ENCODE measurements around the gene CYP2J2.
"Not testable (repeated sequence)": the region's sequence is repeated elsewhere in the genome, so short reads cannot be mapped to it uniquely, and the experiment has no call there.

Gene CYP2J2

GRCh38 chr1:59878370-59878769 is 48.2 kb downstream of the CYP2J2 start:
- H3K4me3 Mint-ChIP-seq: no peak overlapping the region
- peaks cover 0 to 2% of the 10 kb centered on the region in 2 donors for H3K9me3 Mint-ChIP-seq
- H3K27ac Mint-ChIP-seq: no peak overlapping the region
- ATAC-seq (replicated peaks) (no peak), DNase-seq (no peak)
- peaks cover 10 to 19% of the 10 kb centered on the region in 2 donors for H3K27me3 Mint-ChIP-seq
- H3K4me1 Mint-ChIP-seq (ENCODE audit: low read depth in 2 of 2): no peaks in the 10 kb centered on the region
- no peaks in the 10 kb centered on the region for H3K36me3 Mint-ChIP-seq (ENCODE audit: insufficient read depth)

DNA sequence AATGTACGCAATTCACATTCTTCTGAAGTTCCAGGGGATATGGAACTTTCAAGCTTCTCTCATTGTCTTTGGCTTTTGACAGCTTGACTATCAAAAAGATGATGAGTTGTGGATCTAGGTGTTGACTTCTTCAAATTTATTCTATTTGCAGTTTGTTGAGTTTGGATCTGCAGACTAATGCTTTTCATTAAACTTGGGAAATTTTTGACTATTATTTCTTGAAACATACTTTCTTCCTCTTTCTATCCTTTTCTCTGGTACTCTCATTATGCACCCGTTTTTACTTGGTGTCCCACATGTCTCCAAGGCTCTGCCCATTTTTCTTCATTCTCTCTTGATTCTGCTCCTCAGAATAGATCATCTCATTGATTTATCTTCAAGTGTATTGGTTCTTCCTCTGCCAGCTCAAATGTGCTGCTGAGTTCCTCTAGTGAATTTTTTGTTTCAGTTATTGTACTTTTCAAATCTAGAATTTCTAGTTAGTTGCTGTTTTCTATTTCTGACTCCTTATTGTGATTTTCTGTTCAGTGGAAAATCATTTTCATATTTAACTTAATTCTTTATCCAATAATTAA is 49.4 kb downstream of the CYP2J2 start:
- no peak for DNase-seq
- Mint-ChIP-seq H3K27ac (no peak overlapping the region), H3K27me3 (peaks cover under 1 to 12% of the 10 kb centered on the region in 2 donors), H3K9me3 (peaks cover 0 to 2% of the 10 kb centered on the region in 2 donors), H3K4me3 (no peak overlapping the region), H3K4me1 (ENCODE audit: low read depth in 2 of 2) (no peaks in the 10 kb centered on the region), H3K36me3 (ENCODE audit: insufficient read depth) (no peaks in the 10 kb centered on the region)
- ATAC-seq (replicated peaks): no peak

GRCh38 chr1:59871746-59872145 is 54.8 kb downstream of the CYP2J2 start:
- H3K4me3 Mint-ChIP-seq: no peak overlapping the region
- no peak for ATAC-seq (replicated peaks)
- H3K4me1 Mint-ChIP-seq (ENCODE audit: low read depth in 2 of 2): no peaks in the 10 kb centered on the region
- peaks cover 15% of the 10 kb centered on the region for H3K36me3 Mint-ChIP-seq (ENCODE audit: insufficient read depth)
- no peak for DNase-seq
- H3K9me3 Mint-ChIP-seq: no peaks in the 10 kb centered on the region
- no peaks in the 10 kb centered on the region for H3K27me3 Mint-ChIP-seq
- no peak overlapping the region for H3K27ac Mint-ChIP-seq

GRCh38 chr1:59866462-59866861 is 60.1 kb downstream of the CYP2J2 start:
- ATAC-seq (replicated peaks): no peak
- Mint-ChIP-seq H3K4me3 (no peak overlapping the region), H3K27me3 (no peaks in the 10 kb centered on the region), H3K27ac (no peak overlapping the region), H3K36me3 (ENCODE audit: insufficient read depth) (peaks cover 15% of the 10 kb centered on the region), H3K4me1 (ENCODE audit: low read depth in 2 of 2) (no peaks in the 10 kb centered on the region), H3K9me3 (no peaks in the 10 kb centered on the region)
- no peak for DNase-seq

DNA sequence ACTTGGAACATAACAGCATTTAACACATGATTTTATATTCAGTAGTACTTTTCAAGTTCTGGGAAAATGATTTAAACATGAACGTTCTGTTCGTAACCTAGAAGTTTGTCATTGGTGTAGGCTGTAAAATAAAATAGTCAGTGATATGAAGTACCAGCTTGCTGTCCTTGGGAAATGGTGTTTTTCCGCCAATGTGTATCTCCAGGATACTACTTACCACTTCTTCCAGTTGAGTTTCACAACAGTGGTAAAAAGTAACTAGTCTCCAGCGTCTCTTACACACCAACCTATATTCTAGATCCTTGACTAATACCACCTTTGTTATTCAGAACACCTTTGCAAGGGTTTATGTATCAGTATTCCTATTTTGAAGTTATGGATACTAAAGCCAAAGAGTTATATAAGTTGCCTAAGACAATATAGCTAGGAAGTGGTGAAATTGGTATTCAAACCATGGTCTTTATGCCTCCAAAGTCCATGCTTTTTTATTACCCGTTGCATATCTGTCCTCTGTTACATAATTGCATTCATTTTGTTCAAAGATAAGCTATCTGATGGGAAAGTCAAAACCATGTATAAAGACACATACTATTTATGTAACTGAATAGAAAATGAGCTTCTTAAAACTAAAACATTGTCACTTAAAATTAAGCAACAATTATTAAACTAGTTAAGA is 68.8 kb downstream of the CYP2J2 start:
- no peaks in the 10 kb centered on the region for H3K4me1 Mint-ChIP-seq (ENCODE audit: low read depth in 2 of 2)
- H3K27me3 Mint-ChIP-seq: peaks cover 0 to 9% of the 10 kb centered on the region in 2 donors
- no peak for ATAC-seq (replicated peaks)
- H3K36me3 Mint-ChIP-seq (ENCODE audit: insufficient read depth): peaks cover 10% of the 10 kb centered on the region
- peaks cover 0 to 3% of the 10 kb centered on the region in 2 donors for H3K9me3 Mint-ChIP-seq
- H3K4me3 Mint-ChIP-seq: no peak overlapping the region
- no peak for DNase-seq
- no peak overlapping the region for H3K27ac Mint-ChIP-seq

- Mint-ChIP-seq H3K9me3 (peaks cover 0 to 3% of the 10 kb centered on the region in 2 donors), H3K27ac (no peak overlapping the region), H3K27me3 (peaks cover 0 to 9% of the 10 kb centered on the region in 2 donors), H3K4me1 (ENCODE audit: low read depth in 2 of 2) (no peaks in the 10 kb centered on the region), H3K36me3 (ENCODE audit: insufficient read depth) (peaks cover 10% of the 10 kb centered on the region), H3K4me3 (no peak overlapping the region)
- DNase-seq (no peak), ATAC-seq (replicated peaks) (no peak)
Measured at GRCh38 chr1:59856725-59857338, 69.7 kb downstream of the CYP2J2 start.

- ATAC-seq (replicated peaks); H3K9me3 Mint-ChIP-seq; H3K27ac Mint-ChIP-seq; H3K27me3 Mint-ChIP-seq; DNase-seq; H3K4me3 Mint-ChIP-seq; H3K4me1 Mint-ChIP-seq (ENCODE audit: low read depth in 2 of 2); H3K36me3 Mint-ChIP-seq (ENCODE audit: insufficient read depth): not testable (repeated sequence)
Measured at GRCh38 chr1:59855297-59855696, 71.3 kb downstream of the CYP2J2 start.

GRCh38 chr1:59852117-59852516 is 74.5 kb downstream of the CYP2J2 start:
- Mint-ChIP-seq H3K36me3 (ENCODE audit: insufficient read depth) (peaks cover 4% of the 10 kb centered on the region), H3K4me1 (ENCODE audit: low read depth in 2 of 2) (no peaks in the 10 kb centered on the region), H3K4me3 (no peak overlapping the region), H3K9me3 (peaks cover 0 to 3% of the 10 kb centered on the region in 2 donors), H3K27ac (no peak overlapping the region), H3K27me3 (peaks cover 0 to 5% of the 10 kb centered on the region in 2 donors)
- ATAC-seq (replicated peaks) (no peak), DNase-seq (no peak)

GRCh38 chr1:59846895-59847282 is 79.7 kb downstream of the CYP2J2 start:
- ATAC-seq (replicated peaks) (no peak), DNase-seq (no peak)
- H3K27me3 Mint-ChIP-seq: no peaks in the 10 kb centered on the region
- no peak overlapping the region for H3K4me3 Mint-ChIP-seq
- peaks cover 0 to 3% of the 10 kb centered on the region in 2 donors for H3K4me1 Mint-ChIP-seq (ENCODE audit: low read depth in 2 of 2)
- peaks cover 4% of the 10 kb centered on the region for H3K36me3 Mint-ChIP-seq (ENCODE audit: insufficient read depth)
- no peaks in the 10 kb centered on the region for H3K9me3 Mint-ChIP-seq
- H3K27ac Mint-ChIP-seq: no peak overlapping the region

GRCh38 chr1:59846209-59846894 is 80.2 kb downstream of the CYP2J2 start:
- Mint-ChIP-seq H3K27ac (no peak overlapping the region), H3K4me1 (ENCODE audit: low read depth in 2 of 2) (peaks cover 0 to 3% of the 10 kb centered on the region in 2 donors), H3K36me3 (ENCODE audit: insufficient read depth) (peaks cover 4% of the 10 kb centered on the region), H3K9me3 (no peaks in the 10 kb centered on the region), H3K27me3 (no peaks in the 10 kb centered on the region), H3K4me3 (no peak overlapping the region)
- DNase-seq: no peak
- no peak for ATAC-seq (replicated peaks)

- peaks cover 4% of the 10 kb centered on the region for H3K36me3 Mint-ChIP-seq (ENCODE audit: insufficient read depth)
- H3K9me3 Mint-ChIP-seq: no peaks in the 10 kb centered on the region
- DNase-seq: no peak
- no peak overlapping the region for H3K27ac Mint-ChIP-seq
- H3K27me3 Mint-ChIP-seq: no peaks in the 10 kb centered on the region
- H3K4me3 Mint-ChIP-seq: no peak overlapping the region
- peaks cover 0 to 3% of the 10 kb centered on the region in 2 donors for H3K4me1 Mint-ChIP-seq (ENCODE audit: low read depth in 2 of 2)
- no peak for ATAC-seq (replicated peaks)
Measured at GRCh38 chr1:59845091-59845490, 81.5 kb downstream of the CYP2J2 start.
